ENCODE data around the gene TLE5.

DNA sequence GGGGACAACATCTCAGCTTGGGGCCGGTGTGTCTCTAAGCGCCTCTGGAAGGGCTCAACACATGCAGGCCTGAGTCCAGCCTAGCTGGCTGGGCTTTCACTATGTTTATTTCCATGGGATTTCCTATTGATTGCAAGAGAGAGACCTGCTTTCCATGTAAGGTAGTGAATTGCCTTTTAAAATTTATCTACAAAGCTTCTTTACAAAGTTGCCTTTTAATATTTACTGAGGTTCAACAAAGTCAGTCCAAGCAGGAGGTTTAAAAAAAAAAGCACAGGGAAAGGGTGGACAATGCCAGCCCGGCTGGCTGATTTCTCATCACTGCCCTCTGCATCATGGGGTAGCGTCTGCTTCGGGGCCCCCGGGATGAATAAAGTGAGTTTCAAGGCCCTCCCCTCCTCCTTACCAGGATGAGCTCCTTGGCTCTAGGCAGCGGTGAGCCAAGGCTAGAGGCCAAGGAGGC, 49.0 kb downstream of the TLE5 start:
- TF ChIP-seq ID3 (CRISPR knock-in tag; IDR thresholded peaks at IDR 0.05) (no peak), ID3 (tag; IDR thresholded peaks at IDR 0.05) (no peak), PHB2 (IDR thresholded peaks at IDR 0.05; ENCODE audit: low read depth) (no peak), KHSRP (IDR thresholded peaks at IDR 0.05) (no peak), ZFX (CRISPR knock-in tag; IDR thresholded peaks at IDR 0.05) (no peak), POLR2AphosphoS5 (IDR thresholded peaks at IDR 0.05; ENCODE audit: control insufficient read depth, insufficient read depth, low read depth, low read length) (no peak), MECOM (CRISPR knock-in tag; IDR thresholded peaks at IDR 0.05) (no peak), CTCF (IDR thresholded peaks at IDR 0.05 in 2 of 3, conservative IDR thresholded peaks at IDR 0.05 in 1 of 3; ENCODE audit: insufficient read depth in 2 of 3, low read depth in 1 of 3, low read length in 3 of 3) (no peak), FOXJ3 (CRISPR knock-in tag; IDR thresholded peaks at IDR 0.05) (no peak), SP2 (IDR thresholded peaks at IDR 0.05; ENCODE audit: extremely low read depth, low read depth, low read length, poor library complexity, severe bottlenecking) (no peak), GTF2F1 (IDR thresholded peaks at IDR 0.05; ENCODE audit: low read depth, low read length) (no peak)
- TF ChIP-seq, protein P1, sequence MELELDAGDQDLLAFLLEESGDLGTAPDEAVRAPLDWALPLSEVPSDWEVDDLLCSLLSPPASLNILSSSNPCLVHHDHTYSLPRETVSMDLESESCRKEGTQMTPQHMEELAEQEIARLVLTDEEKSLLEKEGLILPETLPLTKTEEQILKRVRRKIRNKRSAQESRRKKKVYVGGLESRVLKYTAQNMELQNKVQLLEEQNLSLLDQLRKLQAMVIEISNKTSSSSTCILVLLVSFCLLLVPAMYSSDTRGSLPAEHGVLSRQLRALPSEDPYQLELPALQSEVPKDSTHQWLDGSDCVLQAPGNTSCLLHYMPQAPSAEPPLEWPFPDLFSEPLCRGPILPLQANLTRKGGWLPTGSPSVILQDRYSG (tag; conservative IDR thresholded peaks at IDR 0.05; ENCODE audit: low read depth), result no peak
- TF ChIP-seq, protein P2, sequence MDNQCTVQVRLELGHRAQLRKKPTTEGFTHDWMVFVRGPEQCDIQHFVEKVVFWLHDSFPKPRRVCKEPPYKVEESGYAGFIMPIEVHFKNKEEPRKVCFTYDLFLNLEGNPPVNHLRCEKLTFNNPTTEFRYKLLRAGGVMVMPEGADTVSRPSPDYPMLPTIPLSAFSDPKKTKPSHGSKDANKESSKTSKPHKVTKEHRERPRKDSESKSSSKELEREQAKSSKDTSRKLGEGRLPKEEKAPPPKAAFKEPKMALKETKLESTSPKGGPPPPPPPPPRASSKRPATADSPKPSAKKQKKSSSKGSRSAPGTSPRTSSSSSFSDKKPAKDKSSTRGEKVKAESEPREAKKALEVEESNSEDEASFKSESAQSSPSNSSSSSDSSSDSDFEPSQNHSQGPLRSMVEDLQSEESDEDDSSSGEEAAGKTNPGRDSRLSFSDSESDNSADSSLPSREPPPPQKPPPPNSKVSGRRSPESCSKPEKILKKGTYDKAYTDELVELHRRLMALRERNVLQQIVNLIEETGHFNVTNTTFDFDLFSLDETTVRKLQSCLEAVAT (IDR thresholded peaks at IDR 0.05), result no peak
- TF ChIP-seq, protein P3, sequence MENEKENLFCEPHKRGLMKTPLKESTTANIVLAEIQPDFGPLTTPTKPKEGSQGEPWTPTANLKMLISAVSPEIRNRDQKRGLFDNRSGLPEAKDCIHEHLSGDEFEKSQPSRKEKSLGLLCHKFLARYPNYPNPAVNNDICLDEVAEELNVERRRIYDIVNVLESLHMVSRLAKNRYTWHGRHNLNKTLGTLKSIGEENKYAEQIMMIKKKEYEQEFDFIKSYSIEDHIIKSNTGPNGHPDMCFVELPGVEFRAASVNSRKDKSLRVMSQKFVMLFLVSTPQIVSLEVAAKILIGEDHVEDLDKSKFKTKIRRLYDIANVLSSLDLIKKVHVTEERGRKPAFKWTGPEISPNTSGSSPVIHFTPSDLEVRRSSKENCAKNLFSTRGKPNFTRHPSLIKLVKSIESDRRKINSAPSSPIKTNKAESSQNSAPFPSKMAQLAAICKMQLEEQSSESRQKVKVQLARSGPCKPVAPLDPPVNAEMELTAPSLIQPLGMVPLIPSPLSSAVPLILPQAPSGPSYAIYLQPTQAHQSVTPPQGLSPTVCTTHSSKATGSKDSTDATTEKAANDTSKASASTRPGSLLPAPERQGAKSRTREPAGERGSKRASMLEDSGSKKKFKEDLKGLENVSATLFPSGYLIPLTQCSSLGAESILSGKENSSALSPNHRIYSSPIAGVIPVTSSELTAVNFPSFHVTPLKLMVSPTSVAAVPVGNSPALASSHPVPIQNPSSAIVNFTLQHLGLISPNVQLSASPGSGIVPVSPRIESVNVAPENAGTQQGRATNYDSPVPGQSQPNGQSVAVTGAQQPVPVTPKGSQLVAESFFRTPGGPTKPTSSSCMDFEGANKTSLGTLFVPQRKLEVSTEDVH (IDR thresholded peaks at IDR 0.05; ENCODE audit: low read depth, partially characterized antibody), result no peak

Data from K562 (cell line).